Stimulated activated CD4-positive, alpha-beta T cell treated with anti-CD3 and anti-CD28 coated beads, TNF-alpha, amount 100 ng/mL, for 4 hours (primary cell): Measurements from ENCODE around the gene RNF113B.

Source experiments
- DNase-seq, 3 experiments: peaks; one replicate each; pipeline ENCODE4 v3.0.0-alpha.2; 2020; ENCODE audit warnings: low read depth in 3 of 3

Gene RNF113B

DNA sequence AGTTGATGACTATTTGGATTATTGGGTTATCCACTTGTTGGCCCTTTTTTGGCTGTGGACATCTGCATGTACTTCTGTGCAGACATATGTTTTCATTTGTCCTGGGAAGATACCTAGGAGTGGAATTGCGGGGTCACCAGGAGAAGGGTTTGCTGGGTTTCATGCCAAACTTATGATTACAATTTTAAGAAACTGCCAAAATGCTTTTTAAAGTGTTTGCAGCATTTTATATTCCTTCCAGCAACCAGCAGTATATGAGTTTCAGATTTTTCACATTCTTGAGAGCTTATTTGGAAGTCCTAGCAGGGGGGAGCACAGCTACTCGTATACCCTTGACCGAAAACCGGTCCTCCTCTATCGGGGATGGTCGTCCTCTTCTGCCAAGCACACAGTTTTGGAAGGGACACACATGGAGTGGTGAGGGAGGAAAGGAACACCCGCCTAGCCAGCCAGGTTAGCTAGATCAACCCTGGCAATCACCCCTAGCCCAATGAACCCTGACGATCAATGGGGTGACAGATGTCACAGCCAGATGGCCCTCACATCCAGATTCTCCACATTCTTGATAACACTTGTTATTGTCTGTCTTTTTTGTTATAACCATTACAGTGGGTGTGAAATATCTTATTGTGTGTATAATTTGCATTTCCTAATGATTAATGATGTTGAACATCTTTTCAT is 26.7 kb upstream of the RNF113B start:
- DNase-seq = no peak

DNA sequence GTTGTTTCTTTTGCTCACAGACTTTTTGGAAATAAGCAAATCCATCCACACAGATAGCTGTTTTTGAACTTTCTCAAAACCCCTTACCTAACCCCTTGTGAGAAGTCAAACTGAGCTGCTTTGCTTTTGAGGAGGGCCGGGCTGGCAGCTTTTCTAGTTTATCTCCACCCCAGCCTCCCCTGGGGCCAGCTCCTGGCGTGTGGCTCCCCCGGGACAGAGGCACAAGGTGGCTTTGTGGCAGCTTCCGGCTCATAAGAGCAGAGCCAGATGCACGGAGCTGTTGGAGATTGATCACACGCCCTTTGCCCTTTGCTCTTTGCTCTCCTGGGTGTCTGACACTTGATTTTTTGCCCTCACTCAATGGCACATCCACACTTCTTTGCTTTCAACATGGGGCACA is 24.9 kb upstream of the RNF113B start:
- no peak for DNase-seq

DNA sequence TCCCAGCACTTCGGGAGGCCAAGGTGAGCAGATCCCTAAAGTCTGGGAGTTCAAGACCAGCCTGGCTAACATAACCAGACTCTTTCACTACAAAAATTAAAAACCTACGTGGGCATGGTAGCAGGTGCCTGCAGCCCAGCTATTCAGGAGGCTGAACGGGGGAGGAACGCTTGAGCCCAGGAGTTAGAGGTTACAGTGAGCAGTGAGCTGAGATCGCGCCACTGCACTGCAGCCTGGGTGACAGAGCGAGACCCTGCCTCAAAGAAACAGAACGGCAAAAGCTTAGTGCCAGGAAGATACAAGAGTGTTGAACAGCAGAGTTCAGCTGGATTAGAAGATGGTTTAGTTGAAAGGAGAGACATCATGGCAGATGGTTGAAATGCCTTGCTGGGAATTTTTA is 24.1 kb upstream of the RNF113B start:
- no peak for DNase-seq

DNA sequence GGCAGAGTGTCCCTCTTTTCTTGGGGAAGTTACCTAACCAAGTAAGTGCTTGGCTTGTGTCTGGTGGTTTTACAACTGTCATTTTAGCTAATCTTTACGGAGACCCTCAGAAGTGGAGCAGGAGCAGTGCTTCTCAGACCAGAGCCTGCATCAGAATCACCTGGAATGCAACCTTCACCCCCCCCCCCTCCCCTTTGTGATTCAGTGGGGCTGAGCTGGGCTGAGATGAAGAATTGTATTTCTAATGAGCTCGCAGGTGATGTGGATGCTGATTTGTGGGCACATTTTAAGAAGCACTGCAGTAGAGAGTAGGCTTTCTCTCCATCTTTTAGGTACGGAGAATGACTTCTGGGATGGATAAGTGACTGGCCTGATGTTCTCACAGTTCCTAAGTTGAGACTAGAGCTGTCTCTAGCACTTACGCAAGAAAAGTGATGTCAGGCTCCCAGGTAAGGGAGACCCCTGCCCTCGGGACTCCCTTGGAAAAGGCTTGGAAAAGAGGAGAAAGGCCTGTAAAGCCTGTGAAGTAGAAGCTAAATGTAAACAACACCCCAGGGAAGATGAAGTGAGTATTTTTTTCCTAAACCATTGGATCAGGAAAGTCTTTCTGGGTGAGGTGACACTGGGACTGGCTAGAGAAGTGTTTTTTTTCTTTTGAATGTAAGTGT is 23.3 kb upstream of the RNF113B start:
- no peak for DNase-seq

DNA sequence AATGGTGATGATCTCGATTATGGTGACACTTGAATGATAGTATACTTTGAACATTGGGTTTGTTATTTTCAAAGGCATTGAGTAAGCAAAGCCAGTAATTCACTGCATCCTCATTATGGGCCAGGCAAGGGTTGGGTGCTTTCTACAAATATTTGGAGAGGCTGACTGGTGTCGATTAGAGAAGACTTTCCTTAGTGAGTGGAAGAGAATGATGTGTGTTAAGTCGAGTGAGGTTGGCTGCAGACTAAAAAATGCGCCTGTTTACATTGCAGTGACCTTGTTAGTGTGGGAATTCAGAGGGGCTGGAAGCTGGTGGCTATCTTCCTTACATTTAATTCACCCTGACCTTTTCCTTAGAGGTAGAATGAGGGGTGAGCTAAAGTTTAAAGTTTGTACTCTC is 22.4 kb upstream of the RNF113B start:
- no peak for DNase-seq

DNA sequence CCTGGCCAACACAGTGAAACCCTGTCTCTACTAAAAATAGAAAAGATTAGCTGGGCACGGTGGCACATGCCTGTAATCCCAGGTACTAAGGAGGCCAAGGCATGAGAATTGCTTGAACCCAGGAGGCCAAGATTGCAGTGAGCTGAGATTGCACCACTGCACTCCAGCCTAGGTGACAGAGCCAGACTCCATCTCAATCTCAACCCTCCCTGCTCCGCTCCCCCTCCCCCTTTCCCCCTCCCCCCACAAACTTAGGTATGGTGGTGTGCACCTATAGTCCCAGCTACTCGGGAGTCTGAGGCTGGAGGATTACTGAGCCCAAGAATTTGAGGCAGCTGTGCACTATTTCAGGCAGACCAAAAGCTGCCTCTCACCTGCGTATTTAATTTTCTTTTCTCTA is 21.6 kb upstream of the RNF113B start:
- no peak for DNase-seq

DNA sequence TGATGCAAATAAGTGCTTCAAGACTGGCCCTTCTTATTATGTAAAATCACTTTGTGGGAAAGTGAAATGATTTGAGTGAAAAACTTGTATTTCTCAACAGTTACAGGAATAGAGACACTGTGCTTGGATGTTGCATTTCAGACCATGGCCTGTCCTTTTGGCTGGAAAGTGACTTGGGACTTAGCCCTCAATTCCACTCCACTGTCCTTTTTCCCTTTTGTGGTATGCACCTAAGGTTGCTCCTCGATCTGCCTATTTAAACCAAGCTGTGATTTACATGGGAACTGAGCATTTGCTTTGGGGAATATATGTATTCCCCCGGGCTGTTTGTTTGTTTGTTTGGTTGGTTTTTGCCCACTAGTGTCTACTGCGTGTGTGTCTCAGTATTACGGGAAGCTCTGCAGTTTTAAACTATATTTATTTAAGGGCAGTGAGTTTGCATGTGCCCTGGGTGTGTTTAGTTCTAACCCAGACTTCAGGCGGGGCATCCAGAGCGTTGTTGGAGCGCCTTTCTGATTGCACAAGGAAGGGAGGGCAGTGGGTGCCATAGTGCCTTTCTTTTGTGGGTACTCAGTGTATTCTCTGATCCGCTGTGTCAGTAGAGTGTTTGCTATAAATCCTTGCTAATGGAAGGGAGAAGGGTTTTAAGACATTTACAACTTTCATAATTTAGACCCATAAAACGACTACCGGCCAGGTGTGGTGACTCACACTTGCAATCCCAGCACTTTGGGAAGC is 18.2 kb upstream of the RNF113B start:
- DNase-seq = no peak

DNA sequence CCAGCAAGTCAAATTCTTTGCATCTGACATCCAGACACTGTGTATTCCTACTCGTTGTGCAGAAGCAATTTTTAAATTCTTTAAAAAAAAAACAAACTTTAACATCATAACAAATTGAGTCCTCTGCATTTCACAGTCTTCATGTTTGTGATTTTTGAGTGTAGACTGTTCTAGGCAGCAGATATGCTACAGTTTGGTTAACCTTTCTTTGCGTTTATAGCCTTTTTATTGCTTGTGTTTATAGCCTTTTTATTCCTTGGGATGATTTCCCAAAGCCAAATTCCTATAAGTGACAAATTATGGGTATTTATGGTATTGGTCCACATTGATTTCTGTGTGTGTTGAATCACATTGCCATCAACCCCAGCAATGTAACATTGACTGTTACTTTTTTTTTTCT is 14.9 kb upstream of the RNF113B start:
- DNase-seq = no peak

DNA sequence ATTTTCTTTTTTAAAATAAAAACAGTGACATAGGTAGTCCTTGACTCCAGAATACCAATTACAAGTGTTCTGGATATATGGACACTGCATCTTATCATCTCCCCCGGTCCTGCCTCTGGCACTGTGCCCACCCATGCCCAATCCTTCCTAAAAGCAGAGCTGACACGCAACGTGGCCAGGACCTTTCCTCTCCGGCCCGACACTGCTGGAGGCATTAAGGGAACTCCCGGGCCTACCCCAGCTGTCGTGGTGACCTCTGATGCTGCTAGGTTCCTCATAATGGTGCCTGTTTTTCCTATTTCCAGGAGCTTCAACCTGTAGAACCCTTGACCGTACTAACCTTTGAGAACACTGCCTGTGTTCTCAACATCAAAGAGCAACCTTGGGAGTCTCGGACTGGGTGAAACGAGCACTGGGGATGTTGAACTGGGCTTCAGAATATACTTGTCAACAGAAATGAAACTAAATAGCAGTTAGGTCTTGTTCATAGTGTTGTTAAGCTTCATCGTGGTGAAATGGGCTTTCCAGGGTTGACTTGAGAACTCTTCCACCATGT is 13.9 kb upstream of the RNF113B start:
- no peak for DNase-seq

DNA sequence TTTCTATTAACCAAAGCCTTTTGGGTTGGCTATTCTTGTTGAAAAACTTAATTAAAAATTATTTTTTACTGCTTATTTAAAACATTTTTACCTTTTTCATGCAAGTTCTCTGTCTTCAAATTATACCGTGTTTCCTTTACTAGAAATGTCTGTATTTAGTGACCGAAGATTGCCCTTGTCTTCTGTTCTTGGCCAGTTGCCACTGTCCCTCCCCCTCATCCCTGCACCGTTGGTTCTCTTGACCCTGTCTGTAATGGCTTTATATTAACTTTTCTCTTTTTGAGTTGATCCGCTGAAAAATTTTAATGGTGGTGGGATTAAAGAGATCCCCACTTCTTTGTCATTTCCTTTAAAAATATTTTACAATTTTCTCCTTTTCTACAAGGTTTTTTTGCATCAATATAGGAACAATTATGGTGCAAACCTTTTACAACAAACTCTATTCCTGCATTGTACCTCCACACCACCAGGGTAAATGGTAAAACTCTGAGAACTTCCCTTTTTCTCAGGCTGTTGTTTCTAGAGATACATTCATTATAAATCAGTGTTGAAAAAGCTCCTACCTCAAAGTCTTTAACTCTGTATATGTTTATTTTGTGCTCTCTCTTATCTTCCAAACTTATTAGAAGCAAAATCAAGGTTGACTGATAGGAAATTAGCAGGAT is 12.9 kb upstream of the RNF113B start:
- DNase-seq = no peak

DNA sequence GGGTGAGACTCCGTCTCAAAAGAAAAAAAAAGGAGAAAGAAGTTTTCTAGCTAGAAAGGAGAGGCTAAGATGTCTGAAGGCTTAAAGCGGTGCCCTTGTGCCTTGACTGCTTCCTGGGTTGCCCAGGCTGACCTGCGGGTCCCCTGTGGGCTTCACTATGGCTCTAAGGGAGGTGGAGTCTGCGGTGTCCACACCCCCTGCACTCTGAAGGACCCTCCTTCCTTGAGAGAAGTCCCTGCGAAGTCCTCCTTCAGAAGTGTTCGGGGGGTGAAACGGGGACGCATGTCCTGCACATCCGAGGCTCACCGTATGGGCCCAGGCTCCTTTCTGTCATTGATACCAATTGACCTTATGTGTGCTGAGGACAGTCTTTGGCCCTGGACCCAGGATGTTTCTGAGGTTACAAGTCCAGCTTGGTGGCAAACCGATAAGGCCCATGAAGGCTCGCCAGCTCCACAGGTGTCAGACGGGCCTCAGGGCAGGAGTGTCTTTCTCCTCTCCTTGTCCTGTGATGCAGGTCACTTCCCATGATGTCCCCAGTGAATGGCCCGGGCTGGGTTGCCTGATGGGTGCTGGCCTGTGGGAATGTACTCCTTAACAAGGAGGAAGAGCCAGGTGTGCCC is 11.6 kb upstream of the RNF113B start:
- no peak for DNase-seq

DNA sequence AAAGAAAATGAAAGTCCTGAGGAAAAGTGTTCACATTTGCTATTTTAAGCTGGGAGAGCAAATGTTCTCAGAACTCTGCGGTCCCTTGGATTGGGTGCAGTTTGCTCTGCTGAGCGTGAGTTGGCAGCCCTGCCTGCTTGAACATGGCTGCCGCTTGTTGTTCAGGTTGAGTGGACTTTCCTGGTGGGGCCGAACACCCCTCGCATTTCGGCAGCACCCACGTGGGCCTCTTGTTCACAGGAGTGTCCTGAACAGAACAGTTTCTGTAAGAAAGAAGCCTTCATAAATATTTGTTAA is 10.8 kb upstream of the RNF113B start:
- DNase-seq = no peak

DNA sequence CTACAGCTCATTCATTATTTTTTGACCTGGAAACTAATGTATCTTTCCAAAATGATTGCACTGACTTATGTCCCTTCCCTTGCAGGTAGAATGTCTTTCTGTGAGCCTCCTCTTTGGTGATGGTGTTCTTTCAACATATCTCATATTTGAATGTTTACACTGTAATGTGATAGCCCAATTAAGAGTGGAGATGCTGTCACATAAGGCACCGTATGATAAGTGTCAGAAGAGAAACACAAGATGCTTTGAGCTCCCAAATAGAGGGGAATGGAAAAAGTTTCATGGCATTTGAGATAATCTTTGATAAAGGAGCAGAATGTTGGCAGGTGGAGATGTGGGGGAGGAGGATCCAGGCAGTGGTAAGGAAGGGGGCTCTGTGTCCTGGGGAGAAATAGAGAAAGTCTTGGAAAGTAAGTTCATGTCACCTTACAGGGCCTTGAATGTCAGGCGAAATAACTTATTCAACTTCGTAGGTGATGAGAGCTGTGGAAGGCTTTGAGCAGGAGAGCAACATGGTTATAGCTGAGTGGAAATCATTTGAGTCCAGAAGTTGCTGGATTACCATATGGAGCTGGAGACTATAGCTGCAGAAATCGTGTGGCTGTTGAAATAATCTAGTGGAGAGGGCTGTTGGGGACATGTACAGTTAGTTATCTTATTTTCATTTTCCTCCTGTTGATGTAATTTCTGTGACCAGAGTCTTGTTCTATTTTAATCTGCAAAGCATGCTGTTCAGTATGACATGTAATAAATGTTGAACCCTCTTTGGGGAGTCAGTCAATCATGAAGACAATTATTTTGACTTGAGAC is 10.3 kb upstream of the RNF113B start:
- DNase-seq = no peak

DNA sequence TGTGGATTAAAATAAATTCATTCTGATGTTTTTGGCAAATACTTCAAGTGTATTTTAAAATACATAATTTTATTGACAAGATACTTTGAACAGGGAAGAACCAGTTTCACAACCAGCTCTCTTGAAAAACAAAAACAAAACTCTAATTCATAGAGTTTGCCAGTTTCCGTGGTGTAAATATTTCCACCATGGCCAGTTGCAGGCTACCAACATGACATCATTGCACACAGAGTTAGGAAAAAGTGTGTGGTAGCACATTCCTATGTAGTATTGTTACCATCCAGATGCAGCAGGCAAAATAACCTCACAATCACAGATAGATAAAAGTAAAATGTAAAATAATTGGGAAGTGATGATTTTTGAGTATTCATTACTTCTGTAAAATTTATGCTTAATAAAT is 7.7 kb upstream of the RNF113B start:
- no peak for DNase-seq

DNA sequence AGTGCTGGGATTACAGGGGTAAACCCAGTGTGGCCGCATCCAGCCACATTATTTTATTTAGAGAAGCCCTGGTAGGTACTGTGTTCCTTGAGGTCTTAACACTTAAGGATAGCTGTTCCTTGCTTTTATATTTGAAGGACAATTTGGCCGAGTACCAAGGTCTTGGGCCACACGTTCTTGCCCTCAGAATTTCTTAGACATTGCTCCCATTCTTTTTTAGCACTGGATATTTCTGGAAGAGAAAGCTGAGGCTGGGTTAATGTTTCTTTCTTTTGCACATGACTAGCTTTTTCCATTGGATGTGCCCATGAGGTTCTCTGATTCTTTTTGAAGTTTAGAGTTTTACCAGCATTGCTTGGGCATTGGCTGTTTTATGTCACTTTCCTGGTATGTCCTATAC is 5.5 kb upstream of the RNF113B start:
- DNase-seq = no peak

DNA sequence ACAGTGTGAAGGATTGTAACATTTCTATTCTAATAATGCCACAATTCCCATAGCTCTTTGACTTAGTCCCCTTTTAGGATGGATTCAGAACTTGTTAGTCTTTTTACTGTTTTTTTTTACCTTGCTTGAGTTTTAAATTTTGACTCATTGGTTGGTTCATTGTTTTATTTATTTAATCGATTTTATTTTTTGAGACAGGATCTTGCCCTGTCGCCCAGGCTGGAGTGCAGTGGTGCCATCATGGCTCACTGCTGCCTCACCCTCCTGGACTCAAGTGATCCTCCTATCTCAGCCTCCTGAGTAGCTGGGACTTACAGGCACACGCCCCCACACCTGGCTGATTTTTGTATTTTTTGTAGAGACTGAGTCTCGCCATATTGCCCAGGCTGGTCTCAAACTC is 5.1 kb upstream of the RNF113B start:
- DNase-seq = no peak

DNA sequence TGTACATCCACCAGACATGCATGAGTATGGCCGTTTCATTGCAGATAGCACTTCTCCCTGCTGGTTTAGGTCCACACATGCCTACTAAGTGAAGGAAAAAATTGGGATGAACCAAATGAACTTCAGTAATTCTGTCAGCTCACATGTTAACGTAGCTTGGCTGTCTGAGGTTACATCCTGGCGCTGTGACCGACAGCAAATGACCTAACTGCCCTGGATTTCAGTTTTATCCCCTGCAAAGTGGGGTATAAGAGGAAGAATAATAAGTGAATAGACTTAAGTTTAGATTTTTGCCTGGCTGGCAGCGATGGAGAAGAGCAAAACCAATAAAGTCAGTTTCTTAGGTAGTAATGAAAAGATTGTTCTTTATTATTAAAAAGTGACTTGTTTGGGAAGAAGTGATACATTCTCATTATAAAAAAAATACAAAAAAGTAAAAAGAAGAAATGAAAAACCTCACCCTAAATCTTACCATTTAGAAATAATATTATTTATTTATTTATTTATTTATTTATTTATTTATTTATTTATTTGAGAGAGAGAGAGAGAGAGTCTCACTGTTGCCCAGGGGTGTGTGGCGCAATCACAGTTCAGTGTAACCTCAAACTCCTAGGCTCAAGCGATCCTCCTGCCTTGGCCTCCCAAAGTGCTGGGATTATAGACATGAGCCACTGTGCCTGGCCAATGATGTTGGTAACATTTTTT is 4.2 kb upstream of the RNF113B start:
- no peak for DNase-seq

DNA sequence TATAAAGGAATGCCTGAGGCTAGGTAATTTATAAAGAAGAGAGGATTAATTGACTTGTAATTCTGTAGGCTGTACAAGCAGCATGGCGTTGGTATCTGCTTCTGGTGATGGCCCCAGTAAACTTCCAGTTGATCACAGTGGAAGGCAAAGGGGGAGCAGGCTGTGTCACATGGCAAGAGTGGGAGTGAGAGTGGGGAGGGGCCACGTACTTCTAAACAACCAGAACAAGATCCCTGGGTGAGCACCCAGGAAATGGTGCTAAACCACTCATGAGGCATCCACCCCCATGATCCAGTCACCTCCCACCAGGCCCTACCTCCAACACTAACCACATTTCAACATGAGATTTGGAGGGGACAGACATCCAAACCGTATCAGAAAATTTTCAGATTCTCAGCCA is 3.0 kb upstream of the RNF113B start:
- no peak for DNase-seq

DNA sequence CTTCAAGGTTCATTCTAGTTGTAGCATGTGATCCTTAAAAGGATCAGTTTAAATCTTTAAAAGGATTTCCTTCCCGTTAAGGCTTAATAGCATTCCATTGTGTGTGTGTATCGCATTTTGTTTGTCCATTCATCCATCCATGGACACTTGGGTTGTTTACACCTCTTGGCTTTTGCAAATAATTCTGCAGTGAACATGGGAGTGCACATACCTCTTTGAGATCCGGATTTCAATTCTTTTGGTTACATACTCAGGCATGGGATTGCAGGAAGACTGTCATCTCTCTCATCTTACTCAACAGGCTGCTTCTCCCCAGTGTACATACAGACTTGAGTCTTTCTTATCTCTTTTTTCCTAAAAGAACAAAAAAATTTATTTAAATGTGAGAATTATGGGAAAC is 1.2 kb downstream of the RNF113B start:
- DNase-seq = no peak

DNA sequence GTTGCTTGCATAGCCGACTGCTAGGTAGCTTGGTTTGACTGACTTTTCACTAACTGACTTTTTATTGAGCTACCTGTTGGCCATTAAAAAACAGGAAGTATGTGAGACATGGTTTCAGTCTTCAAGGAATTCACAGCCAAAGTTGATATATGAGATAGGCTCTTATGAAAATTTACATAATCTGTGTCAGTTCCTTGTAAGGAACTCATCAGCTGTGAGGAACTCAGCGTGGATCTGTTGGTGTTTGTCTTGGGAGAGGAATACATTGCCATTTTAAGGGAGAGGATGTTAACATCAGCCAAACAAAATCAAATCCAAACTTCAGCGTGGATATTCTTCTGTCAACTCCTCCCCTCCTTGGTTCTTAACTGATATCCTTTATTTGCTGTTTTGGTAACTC is 2.0 kb downstream of the RNF113B start:
- no peak for DNase-seq

DNA sequence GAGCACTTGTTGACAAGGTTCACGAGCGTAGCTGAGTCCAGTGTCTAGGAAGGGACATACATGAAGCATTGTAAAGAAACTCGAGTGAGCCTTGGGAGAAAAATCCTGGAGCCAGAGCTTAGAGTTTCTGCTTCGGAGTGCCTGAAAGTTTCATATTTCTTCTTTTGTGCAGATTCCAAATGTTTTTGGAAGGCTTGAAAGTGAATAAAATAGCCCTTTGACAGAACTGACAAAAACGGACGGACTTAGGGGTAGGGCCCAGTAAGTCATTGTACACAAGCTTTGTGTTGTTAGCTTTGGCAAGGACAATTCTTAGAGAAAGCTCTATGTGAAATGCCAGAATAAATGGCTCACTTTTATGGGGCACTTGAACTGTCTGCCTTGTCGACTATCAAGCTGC is 2.8 kb downstream of the RNF113B start:
- DNase-seq = no peak
